K562 treated with DMSO at 1 percent for 12 hours (cell line): ENCODE results near the gene SHF. TPM values are rescaled to one million over a fixed set of nuclear protein-coding genes. Genes with fewer than 3 reads are reported as not detected.

Source experiments
- total RNA-seq: library from RNA; unstranded; fragments of 300-600 nt; gene quantifications from 2 replicates; pipeline ENCODE4 v1.2.3, GENCODE V29; 2022; ENCODE audit not compliant: insufficient read depth

The SHF gene, protein sequence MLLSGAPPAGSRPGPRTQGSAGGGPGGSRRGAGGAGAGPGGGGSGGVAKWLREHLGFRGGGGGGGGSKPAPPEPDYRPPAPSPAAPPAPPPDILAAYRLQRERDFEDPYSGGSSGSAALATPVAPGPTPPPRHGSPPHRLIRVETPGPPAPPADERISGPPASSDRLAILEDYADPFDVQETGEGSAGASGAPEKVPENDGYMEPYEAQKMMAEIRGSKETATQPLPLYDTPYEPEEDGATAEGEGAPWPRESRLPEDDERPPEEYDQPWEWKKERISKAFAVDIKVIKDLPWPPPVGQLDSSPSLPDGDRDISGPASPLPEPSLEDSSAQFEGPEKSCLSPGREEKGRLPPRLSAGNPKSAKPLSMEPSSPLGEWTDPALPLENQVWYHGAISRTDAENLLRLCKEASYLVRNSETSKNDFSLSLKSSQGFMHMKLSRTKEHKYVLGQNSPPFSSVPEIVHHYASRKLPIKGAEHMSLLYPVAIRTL
- total RNA-seq, result 3.5 and 3.6 TPM in 2 replicates

DNA sequence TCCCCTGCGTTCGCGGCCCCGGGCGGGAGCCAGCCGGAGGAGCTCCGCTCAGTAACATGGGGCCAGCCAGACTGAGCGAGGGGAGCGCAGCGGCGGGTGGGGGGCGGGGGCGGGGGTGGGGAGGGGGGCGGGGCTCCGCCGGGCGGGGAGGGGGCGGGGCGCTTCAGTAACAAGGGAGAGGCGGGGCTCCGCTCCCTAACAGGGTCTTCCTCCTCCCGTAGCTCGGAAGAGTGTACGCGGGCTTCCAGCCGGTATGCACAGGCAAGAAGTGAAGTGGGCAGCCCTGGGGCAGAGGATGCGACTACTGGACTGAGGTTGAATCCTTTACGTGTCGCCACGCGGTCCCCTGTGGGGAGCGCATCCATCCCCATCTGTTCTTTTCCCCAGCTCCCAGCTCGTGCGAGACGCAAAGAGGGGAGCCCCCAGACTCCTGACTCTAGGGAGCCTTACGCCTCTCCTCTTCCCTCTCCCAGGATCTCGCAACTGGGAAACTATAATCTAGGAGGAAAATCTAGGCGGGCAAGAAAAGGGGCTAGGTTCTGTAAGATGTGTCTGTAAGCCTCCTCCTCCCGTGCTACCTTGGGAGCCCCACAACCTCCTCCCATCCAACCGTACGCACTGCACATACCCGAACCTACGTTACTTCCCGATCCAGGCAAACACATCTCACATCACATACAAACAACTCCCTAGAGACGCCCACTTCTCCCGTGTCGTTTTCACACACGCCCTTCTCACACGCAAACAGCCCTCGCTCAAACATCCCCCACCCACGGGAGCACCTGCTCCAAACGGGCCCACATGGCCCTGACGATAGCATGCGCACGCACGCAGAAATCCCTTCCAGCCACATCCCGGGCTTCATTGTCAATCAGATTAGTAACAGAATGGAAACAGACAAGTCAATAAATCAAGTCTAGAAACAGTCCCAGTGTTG lies at the start of gene SHF:
Gene SHF, minus strand, starts transcription at position 73 of the 937 bp plus-strand sequence. Its CDS starts 15 bp downstream, at position 58.

DNA sequence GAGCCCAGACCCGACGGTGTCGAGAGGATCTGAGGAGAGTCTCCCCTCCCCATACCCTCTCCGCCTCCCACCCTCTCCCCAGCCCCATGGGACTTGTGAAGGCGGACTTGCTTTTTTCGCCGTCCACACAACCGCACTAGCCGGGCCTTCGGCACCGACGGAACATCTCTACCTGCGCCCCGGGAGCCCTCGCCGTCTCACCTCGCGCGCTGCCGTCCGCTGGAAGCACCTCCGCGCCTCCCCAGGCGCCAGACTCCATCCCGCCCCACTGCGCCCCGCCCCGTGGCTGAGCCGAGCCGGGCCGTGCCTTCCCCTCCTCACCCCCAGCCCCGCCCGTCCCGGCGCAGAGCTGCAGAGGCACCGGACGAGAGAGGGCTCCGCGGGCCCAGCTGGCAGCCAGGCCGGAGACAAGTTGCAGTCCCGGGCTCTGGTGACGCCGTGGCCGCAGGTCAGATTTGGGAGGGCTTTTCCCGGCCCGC lies 58.1 kb downstream of the SHF start, which contains the start of the genes DUOX1 and DUOXA1:
Gene DUOX1, plus strand, starts transcription at position 344 of the 479 bp plus-strand sequence. CDS start 1,973 bp downstream, outside the sequence.
Gene DUOXA1, minus strand, starts transcription at position 229 of the 479 bp plus-strand sequence. CDS start 6,865 bp downstream, outside the sequence.

Other genes with a start within 250 kb of the SHF start
- gene TERB2, start 231.3 kb downstream of the SHF start, total RNA-seq, result not detected in 2 replicates
- gene SORD, start 164.8 kb downstream of the SHF start, total RNA-seq, result 15.3 and 34.2 TPM in 2 replicates
- gene DUOX2, start 73.8 kb downstream of the SHF start, total RNA-seq, result 0.11 TPM in 1 of 2 replicates, not detected in the other
- not detected in 2 replicates for gene DUOXA2, start 73.6 kb downstream of the SHF start, total RNA-seq
- not detected in 2 replicates for gene DUOXA1, start 58.1 kb downstream of the SHF start, total RNA-seq
- gene DUOX1, start 58.0 kb downstream of the SHF start, total RNA-seq, result not detected in 2 replicates
- not detected in 2 replicates for gene SLC28A2, start 64.3 kb upstream of the SHF start, total RNA-seq
- gene GATM, start 190.6 kb upstream of the SHF start, total RNA-seq, result 0.80 and 2.1 TPM in 2 replicates